Smooth muscle cell of the umbilical artery (primary cell): ENCODE measurements around the gene TIMM9. TPM values are rescaled to one million over a fixed set of nuclear protein-coding genes. Genes with fewer than 3 reads are reported as not detected.

ENCODE experiments used
- total RNA-seq: library from RNA; depleted of rRNA; stranded (reverse); fragments of >200 nt; gene quantifications from 2 replicates; pipeline ENCODE4 v1.2.3, GENCODE V29; 2014

The TIMM9 gene, protein sequence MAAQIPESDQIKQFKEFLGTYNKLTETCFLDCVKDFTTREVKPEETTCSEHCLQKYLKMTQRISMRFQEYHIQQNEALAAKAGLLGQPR
- total RNA-seq, result 11.9 and 16.6 TPM in 2 replicates

DNA sequence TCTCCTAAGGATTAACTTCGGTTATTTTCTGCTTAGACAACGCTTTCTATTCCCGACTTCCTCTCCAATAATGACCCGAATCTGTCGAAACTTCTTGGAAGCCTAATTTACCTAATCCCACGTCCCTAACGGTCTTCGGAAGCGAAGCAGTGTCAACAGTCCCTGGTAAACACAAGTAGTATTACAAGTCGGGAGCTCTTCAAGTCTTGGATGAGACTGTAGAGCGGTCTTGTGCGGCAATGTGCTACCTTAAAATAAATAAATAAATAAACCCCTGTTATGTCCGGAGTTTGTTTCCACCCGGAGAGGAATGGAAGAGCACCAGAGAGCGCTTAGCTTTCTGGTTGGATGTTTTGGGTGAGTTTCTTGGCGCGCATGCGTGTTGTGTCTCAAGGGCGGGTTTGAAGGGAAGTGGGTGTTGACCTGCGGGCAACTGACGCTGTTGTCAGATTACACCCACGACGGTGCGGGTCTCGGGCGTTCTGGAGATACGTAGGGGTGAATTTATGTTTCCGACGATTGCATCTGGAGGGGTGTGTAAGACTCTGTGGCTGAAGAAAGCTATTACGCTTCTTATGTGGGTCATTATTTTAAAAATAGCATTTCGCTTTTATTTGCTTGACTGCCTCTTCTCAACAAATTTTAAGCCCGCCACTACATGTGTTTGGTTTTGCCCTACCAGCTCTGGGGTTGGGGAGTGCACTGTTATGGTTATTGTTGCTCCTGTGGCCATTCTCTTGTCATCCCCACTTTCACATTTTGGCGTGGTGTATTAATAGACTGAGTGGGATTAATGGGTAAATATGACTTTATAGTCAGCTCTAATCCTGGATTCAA, at the start of gene TIMM9, which contains the start of gene KIAA0586:
Gene TIMM9 (minus strand): TSS at position 251 of the 837 bp plus-strand sequence. CDS start 15,586 bp downstream, outside the sequence.
Gene KIAA0586 (plus strand): TSS at position 439 of the 837 bp plus-strand sequence. CDS start 546 bp downstream, outside the sequence.

DNA sequence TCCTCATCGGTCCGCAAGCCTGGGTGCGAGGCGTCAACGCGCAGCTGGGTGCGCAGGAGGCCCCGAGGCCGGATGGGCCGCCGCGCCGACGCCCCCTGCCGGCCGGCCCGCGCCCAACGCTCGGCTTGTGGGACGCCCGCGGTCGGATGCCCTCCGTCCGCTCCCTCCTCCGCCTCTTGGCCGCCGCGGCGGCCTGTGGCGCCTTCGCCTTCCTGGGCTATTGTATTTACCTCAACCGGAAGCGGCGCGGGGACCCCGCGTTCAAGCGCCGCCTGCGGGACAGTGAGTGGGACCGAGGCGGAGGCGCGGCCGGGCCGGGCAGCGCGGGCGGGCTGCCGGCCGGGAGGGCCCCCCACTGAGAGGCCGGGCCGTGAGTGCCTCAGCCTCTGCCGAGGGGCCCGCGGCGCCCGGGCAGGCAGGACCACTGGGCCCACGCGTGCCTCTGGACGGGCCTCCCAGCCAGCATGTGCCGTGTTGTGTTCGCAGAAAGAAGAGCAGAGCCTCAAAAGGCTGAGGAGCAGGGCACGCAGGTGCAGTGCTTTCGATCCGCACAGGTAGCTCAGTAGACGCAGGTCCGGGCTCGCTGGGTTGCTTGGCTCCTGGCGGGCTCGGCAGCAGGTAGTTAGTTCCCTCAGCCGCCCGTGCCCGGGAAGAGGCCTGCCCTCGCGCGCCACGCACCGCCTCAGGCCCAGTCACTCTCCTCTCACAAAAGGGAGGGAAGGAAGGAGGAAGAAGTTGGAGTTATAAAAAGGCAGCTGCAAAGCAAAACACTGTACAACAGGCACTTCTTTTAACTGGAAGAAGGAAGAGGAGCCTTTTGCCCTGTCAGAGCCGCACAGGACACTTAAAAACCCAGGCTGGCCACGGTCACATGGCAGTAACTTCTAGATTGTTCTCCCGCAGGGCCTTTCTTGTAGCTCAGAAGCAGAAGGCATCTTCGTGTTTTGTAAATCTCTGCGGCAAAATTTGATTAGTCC, 31.2 kb downstream of the TIMM9 start, which contains the start of gene TOMM20L:
Gene TOMM20L (plus strand): TSS at position 119 of the 977 bp plus-strand sequence. CDS start 28 bp downstream, at position 147.

Other genes with a start within 250 kb of the TIMM9 start
- gene ACTR10, start 227.4 kb downstream of the TIMM9 start, total RNA-seq, result 46.4 and 62.1 TPM in 2 replicates
- 79.0 and 98.7 TPM in 2 replicates for gene PSMA3, start 182.7 kb downstream of the TIMM9 start, total RNA-seq
- 9.0 and 9.5 TPM in 2 replicates for gene ARID4A, start 129.0 kb downstream of the TIMM9 start, total RNA-seq
- not detected in 2 replicates for gene TOMM20L, start 31.6 kb downstream of the TIMM9 start, total RNA-seq
- gene KIAA0586, start 188 bp upstream of the TIMM9 start, total RNA-seq, result 24.1 and 32.4 TPM in 2 replicates
- gene DACT1, start 210.4 kb upstream of the TIMM9 start, total RNA-seq, result 35.8 and 55.5 TPM in 2 replicates